Measurements from ENCODE around the gene AFF3. TPM values are rescaled to one million over a fixed set of nuclear protein-coding genes. Genes with fewer than 3 reads are reported as not detected.

The AFF3 gene
- polyA plus RNA-seq, 1 donor (not counting 4 experiments of a cell fraction or from before 2014, with no cell fraction given), result not detected

DNA sequence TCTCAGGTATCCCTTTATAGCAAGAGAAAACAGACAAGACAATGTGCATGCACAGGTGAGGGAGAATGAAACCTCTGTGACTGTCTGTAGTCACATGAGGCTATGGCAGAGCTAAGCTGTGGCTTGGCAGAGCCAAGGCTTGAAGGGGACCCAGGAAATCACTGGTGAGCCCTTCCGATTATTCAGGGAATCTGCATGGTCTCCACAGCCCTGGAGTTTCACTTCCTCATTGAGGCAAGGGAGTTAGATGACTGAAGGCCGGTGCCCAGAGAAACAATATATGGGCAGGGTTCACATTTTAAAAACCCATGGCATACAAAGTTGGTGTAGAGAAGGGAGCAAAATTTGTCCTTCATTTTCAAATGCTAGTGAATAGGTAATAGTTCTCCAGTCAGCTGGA lies 508.2 kb downstream of the AFF3 start:
- H3K36me3 ChIP-seq (ENCODE audit: control insufficient read depth in 2 of 2, extremely low read depth in 1 of 2, insufficient read depth in 2 of 2, low read length in 2 of 2), result no peaks in the 10 kb centered on the region
- TF ChIP-seq EZH2 (IDR thresholded peaks at IDR 0.05; ENCODE audit: low read length), result no peak
- TF ChIP-seq, protein P1, sequence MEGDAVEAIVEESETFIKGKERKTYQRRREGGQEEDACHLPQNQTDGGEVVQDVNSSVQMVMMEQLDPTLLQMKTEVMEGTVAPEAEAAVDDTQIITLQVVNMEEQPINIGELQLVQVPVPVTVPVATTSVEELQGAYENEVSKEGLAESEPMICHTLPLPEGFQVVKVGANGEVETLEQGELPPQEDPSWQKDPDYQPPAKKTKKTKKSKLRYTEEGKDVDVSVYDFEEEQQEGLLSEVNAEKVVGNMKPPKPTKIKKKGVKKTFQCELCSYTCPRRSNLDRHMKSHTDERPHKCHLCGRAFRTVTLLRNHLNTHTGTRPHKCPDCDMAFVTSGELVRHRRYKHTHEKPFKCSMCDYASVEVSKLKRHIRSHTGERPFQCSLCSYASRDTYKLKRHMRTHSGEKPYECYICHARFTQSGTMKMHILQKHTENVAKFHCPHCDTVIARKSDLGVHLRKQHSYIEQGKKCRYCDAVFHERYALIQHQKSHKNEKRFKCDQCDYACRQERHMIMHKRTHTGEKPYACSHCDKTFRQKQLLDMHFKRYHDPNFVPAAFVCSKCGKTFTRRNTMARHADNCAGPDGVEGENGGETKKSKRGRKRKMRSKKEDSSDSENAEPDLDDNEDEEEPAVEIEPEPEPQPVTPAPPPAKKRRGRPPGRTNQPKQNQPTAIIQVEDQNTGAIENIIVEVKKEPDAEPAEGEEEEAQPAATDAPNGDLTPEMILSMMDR (optimal IDR thresholded peaks at IDR 0.05 in 1 of 3, IDR thresholded peaks at IDR 0.05 in 1 of 3, conservative IDR thresholded peaks at IDR 0.05 in 1 of 3; ENCODE audit: extremely low read depth in 1 of 3, insufficient read depth in 2 of 3, low read length in 3 of 3), result no peak
- no peak overlapping the region for H3K27ac ChIP-seq (ENCODE audit: control insufficient read depth, insufficient read depth, low read length)
- H3K4me1 ChIP-seq (ENCODE audit: control insufficient read depth, extremely low read depth, insufficient read depth, low read length), result no peaks in the 10 kb centered on the region
- H3K9me1 ChIP-seq (ENCODE audit: control insufficient read depth, extremely low read depth, insufficient read depth, low read length), result no peaks in the 10 kb centered on the region
- no peak overlapping the region for H3K4me3 ChIP-seq (ENCODE audit: control insufficient read depth in 2 of 3, extremely low read depth in 1 of 3, insufficient read depth in 2 of 3, low read depth in 1 of 3, low read length in 3 of 3)
- no peak overlapping the region for H2AFZ ChIP-seq (ENCODE audit: control insufficient read depth, low read length)
- no peaks in the 10 kb centered on the region for H4K20me1 ChIP-seq (ENCODE audit: control insufficient read depth, extremely low read depth, insufficient read depth, low read length)
- no peak for DNase-seq (ENCODE audit: low read depth, low spot score)
- H3K27me3 ChIP-seq (ENCODE audit: control insufficient read depth, extremely low read depth, insufficient read depth, low read length), result peaks cover 4% of the 10 kb centered on the region
- no peaks in the 10 kb centered on the region for H3K9me3 ChIP-seq (ENCODE audit: control insufficient read depth, low read depth, low read length)
- H3K9ac ChIP-seq (ENCODE audit: control insufficient read depth, extremely low read depth, insufficient read depth, low read length), result no peak overlapping the region
- no peak overlapping the region for H3K4me2 ChIP-seq (ENCODE audit: control insufficient read depth, extremely low read depth, insufficient read depth, low read depth, low read length)
- H3K79me2 ChIP-seq (ENCODE audit: control insufficient read depth, insufficient read depth, low read length), result no peaks in the 10 kb centered on the region
- no peak for FAIRE-seq
- dilution Hi-C loops (cut with MboI; ENCODE audit: extremely low pct_ligation_motif_present, low sequenced_read_pairs), result no loop called here

GRCh38 chr2:99631700-99632099 lies 510.7 kb downstream of the AFF3 start:
- FAIRE-seq, result no peak
- Histone ChIP-seq H3K4me2 (ENCODE audit: control insufficient read depth, extremely low read depth, insufficient read depth, low read depth, low read length) (no peak overlapping the region), H3K4me3 (ENCODE audit: control insufficient read depth in 2 of 3, extremely low read depth in 1 of 3, insufficient read depth in 2 of 3, low read depth in 1 of 3, low read length in 3 of 3) (no peak overlapping the region), H2AFZ (ENCODE audit: control insufficient read depth, low read length) (no peak overlapping the region), H3K27me3 (ENCODE audit: control insufficient read depth, extremely low read depth, insufficient read depth, low read length) (peaks cover 3% of the 10 kb centered on the region), H3K4me1 (ENCODE audit: control insufficient read depth, extremely low read depth, insufficient read depth, low read length) (no peaks in the 10 kb centered on the region), H4K20me1 (ENCODE audit: control insufficient read depth, extremely low read depth, insufficient read depth, low read length) (no peaks in the 10 kb centered on the region), H3K9me1 (ENCODE audit: control insufficient read depth, extremely low read depth, insufficient read depth, low read length) (no peaks in the 10 kb centered on the region), H3K9ac (ENCODE audit: control insufficient read depth, extremely low read depth, insufficient read depth, low read length) (no peak overlapping the region), H3K9me3 (ENCODE audit: control insufficient read depth, low read depth, low read length) (no peaks in the 10 kb centered on the region), H3K36me3 (ENCODE audit: control insufficient read depth in 2 of 2, extremely low read depth in 1 of 2, insufficient read depth in 2 of 2, low read length in 2 of 2) (no peaks in the 10 kb centered on the region), H3K27ac (ENCODE audit: control insufficient read depth, insufficient read depth, low read length) (no peak overlapping the region), H3K79me2 (ENCODE audit: control insufficient read depth, insufficient read depth, low read length) (no peaks in the 10 kb centered on the region)
- TF ChIP-seq, protein P1 (optimal IDR thresholded peaks at IDR 0.05 in 1 of 3, IDR thresholded peaks at IDR 0.05 in 1 of 3, conservative IDR thresholded peaks at IDR 0.05 in 1 of 3; ENCODE audit: extremely low read depth in 1 of 3, insufficient read depth in 2 of 3, low read length in 3 of 3), result no peak
- no peak for TF ChIP-seq EZH2 (IDR thresholded peaks at IDR 0.05; ENCODE audit: low read length)
- dilution Hi-C loops (cut with MboI; ENCODE audit: extremely low pct_ligation_motif_present, low sequenced_read_pairs), result no loop called here
- DNase-seq (ENCODE audit: low read depth, low spot score), result no peak

All from keratinocyte (primary cell).